WTC11 (cell line): ENCODE measurements around the gene ARL10. TPM values are rescaled to one million over a fixed set of nuclear protein-coding genes. Genes with fewer than 3 reads are reported as not detected.

Experiments
- ATAC-seq: fragments of 200-7000 bp; cut with Tn5 transposase; 2 replicates; pipeline ENCODE4 v1.10.0; 2021; ENCODE audit warnings: mild to moderate bottlenecking, moderate library complexity
- CTCF ChIA-PET: fragments of 300-600 bp; sonication (Branson Sonifier 250); formaldehyde crosslinking; loops from one replicate; lab custom pipeline; 2021; ENCODE audit warnings: antibody characterized with exemption; lab: Charles Lee
- POLR2A ChIA-PET: fragments of 350-600 bp; sonication (Branson Sonifier 250); formaldehyde crosslinking; loops from one replicate; lab custom pipeline; 2021; ENCODE audit warnings: antibody characterized with exemption; lab: Charles Lee
- DNase-seq: peaks from one replicate; pipeline ENCODE4 v3.0.0; 2021; ENCODE audit warnings: low spot score
- H3K27ac Mint-ChIP-seq: 2 replicates; pipeline ENCODE4 v1.8.0; 2021; ENCODE audit warnings: mixed read lengths
- H3K27me3 Mint-ChIP-seq: 2 replicates; pipeline ENCODE4 v1.8.0; 2021; ENCODE audit warnings: low read depth, mild to moderate bottlenecking, moderate library complexity, mixed read lengths
- H3K36me3 Mint-ChIP-seq: 2 replicates; pipeline ENCODE4 v1.8.0; 2021; ENCODE audit warnings: mixed read lengths
- H3K4me1 Mint-ChIP-seq: 2 replicates; pipeline ENCODE4 v1.8.0; 2022; ENCODE audit warnings: mixed read lengths
- H3K4me3 Mint-ChIP-seq: 2 replicates; pipeline ENCODE4 v1.8.0; 2021; ENCODE audit warnings: mild to moderate bottlenecking, moderate library complexity, mixed read lengths
- H3K9me3 Mint-ChIP-seq: 2 replicates; pipeline ENCODE4 v1.8.0; 2021; ENCODE audit warnings: mixed read lengths
- AR ChIP-seq: fragments of 250-450 bp; sonication (Bioruptor Pico); IDR thresholded peaks from 2 replicates; pipeline ENCODE4 v1.9.0; 2021; ENCODE audit warnings: mild to moderate bottlenecking
- CBFB ChIP-seq: sonication (generic); formaldehyde crosslinking; IDR thresholded peaks from 2 replicates; pipeline ENCODE4 v1.8.1; 2022; ENCODE audit warnings: mild to moderate bottlenecking, low read depth, missing genetic modification reagents
- E2F5 ChIP-seq: sonication (generic); formaldehyde crosslinking; IDR thresholded peaks from 2 replicates; pipeline ENCODE4 v1.8.1; 2022; ENCODE audit warnings: mild to moderate bottlenecking, moderate library complexity, missing genetic modification reagents
- ESRRA ChIP-seq: sonication (generic); formaldehyde crosslinking; IDR thresholded peaks from 2 replicates; pipeline ENCODE4 v1.8.1; 2022; ENCODE audit warnings: mild to moderate bottlenecking, missing genetic modification reagents, borderline replicate concordance
- FOXK1 ChIP-seq: sonication (generic); formaldehyde crosslinking; IDR thresholded peaks from 2 replicates; pipeline ENCODE4 v1.8.0; 2022; ENCODE audit warnings: mild to moderate bottlenecking, moderate library complexity, missing genetic modification reagents
- HMGA2 ChIP-seq: fragments of 250-450 bp; sonication (Bioruptor Pico); IDR thresholded peaks from 2 replicates; pipeline ENCODE4 v1.4.0; 2021; ENCODE audit warnings: mild to moderate bottlenecking, moderate library complexity
- NFE2L1 ChIP-seq: sonication (generic); formaldehyde crosslinking; IDR thresholded peaks from 2 replicates; pipeline ENCODE4 v1.8.1; 2023; ENCODE audit warnings: missing genetic modification reagents
- OVOL2 ChIP-seq: fragments of 250-450 bp; sonication (Bioruptor Pico); IDR thresholded peaks from 2 replicates; pipeline ENCODE4 v1.9.0; 2021; ENCODE audit warnings: mild to moderate bottlenecking, borderline replicate concordance
- PRDM15 ChIP-seq: sonication (generic); formaldehyde crosslinking; IDR thresholded peaks from 2 replicates; pipeline ENCODE4 v1.8.0; 2022; ENCODE audit warnings: missing genetic modification reagents
- PRRX2 ChIP-seq: fragments of 250-450 bp; sonication (Bioruptor Pico); IDR thresholded peaks from 2 replicates; pipeline ENCODE4 v1.8.0; 2021; ENCODE audit warnings: mild to moderate bottlenecking
- SMAD4 ChIP-seq: sonication (generic); formaldehyde crosslinking; IDR thresholded peaks from 2 replicates; pipeline ENCODE4 v1.8.0; 2022; ENCODE audit warnings: mild to moderate bottlenecking, missing genetic modification reagents
- TEAD4 ChIP-seq: sonication (generic); formaldehyde crosslinking; IDR thresholded peaks from 2 replicates; pipeline ENCODE4 v1.8.0; 2022; ENCODE audit warnings: mild to moderate bottlenecking, missing genetic modification reagents
- ZNF317 ChIP-seq: sonication (generic); formaldehyde crosslinking; IDR thresholded peaks from 2 replicates; pipeline ENCODE4 v1.8.1; 2023; ENCODE audit warnings: low read depth, mild to moderate bottlenecking, moderate library complexity, missing genetic modification reagents, borderline replicate concordance
- total RNA-seq: library from RNA; stranded (reverse); gene quantifications from 3 replicates; pipeline ENCODE4 v1.2.3, GENCODE V29; 2021
- TF ChIP-seq, protein P1 (sequence below): fragments of 250-450 bp; sonication (Bioruptor Pico); IDR thresholded peaks from 2 replicates; pipeline ENCODE4 v1.9.0; 2021; ENCODE audit warnings: mild to moderate bottlenecking, borderline replicate concordance
- TF ChIP-seq, protein P2 (sequence below): sonication (generic); formaldehyde crosslinking; IDR thresholded peaks from 2 replicates; pipeline ENCODE4 v1.8.1; 2022; ENCODE audit warnings: low read depth, missing genetic modification reagents, borderline replicate concordance
- TF ChIP-seq, protein P3 (sequence below): sonication (generic); formaldehyde crosslinking; IDR thresholded peaks from 2 replicates; pipeline ENCODE4 v1.8.1; 2023; ENCODE audit warnings: mild to moderate bottlenecking, moderate library complexity, missing genetic modification reagents
- TF ChIP-seq, protein P4 (sequence below): sonication (generic); formaldehyde crosslinking; IDR thresholded peaks from 2 replicates; pipeline ENCODE4 v1.8.1; 2023; ENCODE audit warnings: mild to moderate bottlenecking, missing genetic modification reagents, borderline replicate concordance
- TF ChIP-seq, protein P5 (sequence below): fragments of 250-450 bp; sonication (Bioruptor Pico); IDR thresholded peaks from 2 replicates; pipeline ENCODE4 v1.9.0; 2021; ENCODE audit warnings: moderate library complexity, mild to moderate bottlenecking, inconsistent platforms, borderline replicate concordance

The ARL10 gene
- total RNA-seq, 1 experiment from 2014 or later: 6.8 TPM

GRCh38 chr5:176337913-176338312, 27.4 kb upstream of the ARL10 start:
- CTCF ChIA-PET: no interaction called here
- Mint-ChIP-seq H3K27me3 (no peaks in the 10 kb centered on the region), H3K4me1 (no peaks in the 10 kb centered on the region), H3K9me3 (peaks cover 7% of the 10 kb centered on the region; the same call in 1 of the 2 replicates), H3K27ac (no peak overlapping the region), H3K36me3 (peaks cover 21% of the 10 kb centered on the region), H3K4me3 (no peak overlapping the region)
- ATAC-seq (no peak), DNase-seq (no peak)
- POLR2A ChIA-PET: no interaction called here
- TF ChIP-seq E2F5 (no peak), ESRRA (CRISPR knock-in tag) (no peak), NFE2L1 (CRISPR knock-in tag) (no peak), FOXK1 (no peak), SMAD4 (CRISPR knock-in tag) (no peak), PRDM15 (CRISPR knock-in tag) (no peak), ZNF317 (CRISPR knock-in tag) (no peak), HMGA2 (no peak), TEAD4 (CRISPR knock-in tag) (no peak), AR (CRISPR knock-in tag) (no peak), PRRX2 (CRISPR knock-in tag) (no peak), OVOL2 (CRISPR knock-in tag) (no peak), CBFB (CRISPR knock-in tag) (no peak)
- TF ChIP-seq, protein P1, sequence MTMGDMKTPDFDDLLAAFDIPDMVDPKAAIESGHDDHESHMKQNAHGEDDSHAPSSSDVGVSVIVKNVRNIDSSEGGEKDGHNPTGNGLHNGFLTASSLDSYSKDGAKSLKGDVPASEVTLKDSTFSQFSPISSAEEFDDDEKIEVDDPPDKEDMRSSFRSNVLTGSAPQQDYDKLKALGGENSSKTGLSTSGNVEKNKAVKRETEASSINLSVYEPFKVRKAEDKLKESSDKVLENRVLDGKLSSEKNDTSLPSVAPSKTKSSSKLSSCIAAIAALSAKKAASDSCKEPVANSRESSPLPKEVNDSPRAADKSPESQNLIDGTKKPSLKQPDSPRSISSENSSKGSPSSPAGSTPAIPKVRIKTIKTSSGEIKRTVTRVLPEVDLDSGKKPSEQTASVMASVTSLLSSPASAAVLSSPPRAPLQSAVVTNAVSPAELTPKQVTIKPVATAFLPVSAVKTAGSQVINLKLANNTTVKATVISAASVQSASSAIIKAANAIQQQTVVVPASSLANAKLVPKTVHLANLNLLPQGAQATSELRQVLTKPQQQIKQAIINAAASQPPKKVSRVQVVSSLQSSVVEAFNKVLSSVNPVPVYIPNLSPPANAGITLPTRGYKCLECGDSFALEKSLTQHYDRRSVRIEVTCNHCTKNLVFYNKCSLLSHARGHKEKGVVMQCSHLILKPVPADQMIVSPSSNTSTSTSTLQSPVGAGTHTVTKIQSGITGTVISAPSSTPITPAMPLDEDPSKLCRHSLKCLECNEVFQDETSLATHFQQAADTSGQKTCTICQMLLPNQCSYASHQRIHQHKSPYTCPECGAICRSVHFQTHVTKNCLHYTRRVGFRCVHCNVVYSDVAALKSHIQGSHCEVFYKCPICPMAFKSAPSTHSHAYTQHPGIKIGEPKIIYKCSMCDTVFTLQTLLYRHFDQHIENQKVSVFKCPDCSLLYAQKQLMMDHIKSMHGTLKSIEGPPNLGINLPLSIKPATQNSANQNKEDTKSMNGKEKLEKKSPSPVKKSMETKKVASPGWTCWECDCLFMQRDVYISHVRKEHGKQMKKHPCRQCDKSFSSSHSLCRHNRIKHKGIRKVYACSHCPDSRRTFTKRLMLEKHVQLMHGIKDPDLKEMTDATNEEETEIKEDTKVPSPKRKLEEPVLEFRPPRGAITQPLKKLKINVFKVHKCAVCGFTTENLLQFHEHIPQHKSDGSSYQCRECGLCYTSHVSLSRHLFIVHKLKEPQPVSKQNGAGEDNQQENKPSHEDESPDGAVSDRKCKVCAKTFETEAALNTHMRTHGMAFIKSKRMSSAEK: no peak
- TF ChIP-seq, protein P2, sequence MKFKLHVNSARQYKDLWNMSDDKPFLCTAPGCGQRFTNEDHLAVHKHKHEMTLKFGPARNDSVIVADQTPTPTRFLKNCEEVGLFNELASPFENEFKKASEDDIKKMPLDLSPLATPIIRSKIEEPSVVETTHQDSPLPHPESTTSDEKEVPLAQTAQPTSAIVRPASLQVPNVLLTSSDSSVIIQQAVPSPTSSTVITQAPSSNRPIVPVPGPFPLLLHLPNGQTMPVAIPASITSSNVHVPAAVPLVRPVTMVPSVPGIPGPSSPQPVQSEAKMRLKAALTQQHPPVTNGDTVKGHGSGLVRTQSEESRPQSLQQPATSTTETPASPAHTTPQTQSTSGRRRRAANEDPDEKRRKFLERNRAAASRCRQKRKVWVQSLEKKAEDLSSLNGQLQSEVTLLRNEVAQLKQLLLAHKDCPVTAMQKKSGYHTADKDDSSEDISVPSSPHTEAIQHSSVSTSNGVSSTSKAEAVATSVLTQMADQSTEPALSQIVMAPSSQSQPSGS (CRISPR knock-in tag): no peak
- TF ChIP-seq, protein P3, sequence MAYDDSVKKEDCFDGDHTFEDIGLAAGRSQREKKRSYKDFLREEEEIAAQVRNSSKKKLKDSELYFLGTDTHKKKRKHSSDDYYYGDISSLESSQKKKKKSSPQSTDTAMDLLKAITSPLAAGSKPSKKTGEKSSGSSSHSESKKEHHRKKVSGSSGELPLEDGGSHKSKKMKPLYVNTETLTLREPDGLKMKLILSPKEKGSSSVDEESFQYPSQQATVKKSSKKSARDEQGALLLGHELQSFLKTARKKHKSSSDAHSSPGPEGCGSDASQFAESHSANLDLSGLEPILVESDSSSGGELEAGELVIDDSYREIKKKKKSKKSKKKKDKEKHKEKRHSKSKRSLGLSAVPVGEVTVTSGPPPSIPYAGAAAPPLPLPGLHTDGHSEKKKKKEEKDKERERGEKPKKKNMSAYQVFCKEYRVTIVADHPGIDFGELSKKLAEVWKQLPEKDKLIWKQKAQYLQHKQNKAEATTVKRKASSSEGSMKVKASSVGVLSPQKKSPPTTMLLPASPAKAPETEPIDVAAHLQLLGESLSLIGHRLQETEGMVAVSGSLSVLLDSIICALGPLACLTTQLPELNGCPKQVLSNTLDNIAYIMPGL: no peak
- TF ChIP-seq, protein P4, sequence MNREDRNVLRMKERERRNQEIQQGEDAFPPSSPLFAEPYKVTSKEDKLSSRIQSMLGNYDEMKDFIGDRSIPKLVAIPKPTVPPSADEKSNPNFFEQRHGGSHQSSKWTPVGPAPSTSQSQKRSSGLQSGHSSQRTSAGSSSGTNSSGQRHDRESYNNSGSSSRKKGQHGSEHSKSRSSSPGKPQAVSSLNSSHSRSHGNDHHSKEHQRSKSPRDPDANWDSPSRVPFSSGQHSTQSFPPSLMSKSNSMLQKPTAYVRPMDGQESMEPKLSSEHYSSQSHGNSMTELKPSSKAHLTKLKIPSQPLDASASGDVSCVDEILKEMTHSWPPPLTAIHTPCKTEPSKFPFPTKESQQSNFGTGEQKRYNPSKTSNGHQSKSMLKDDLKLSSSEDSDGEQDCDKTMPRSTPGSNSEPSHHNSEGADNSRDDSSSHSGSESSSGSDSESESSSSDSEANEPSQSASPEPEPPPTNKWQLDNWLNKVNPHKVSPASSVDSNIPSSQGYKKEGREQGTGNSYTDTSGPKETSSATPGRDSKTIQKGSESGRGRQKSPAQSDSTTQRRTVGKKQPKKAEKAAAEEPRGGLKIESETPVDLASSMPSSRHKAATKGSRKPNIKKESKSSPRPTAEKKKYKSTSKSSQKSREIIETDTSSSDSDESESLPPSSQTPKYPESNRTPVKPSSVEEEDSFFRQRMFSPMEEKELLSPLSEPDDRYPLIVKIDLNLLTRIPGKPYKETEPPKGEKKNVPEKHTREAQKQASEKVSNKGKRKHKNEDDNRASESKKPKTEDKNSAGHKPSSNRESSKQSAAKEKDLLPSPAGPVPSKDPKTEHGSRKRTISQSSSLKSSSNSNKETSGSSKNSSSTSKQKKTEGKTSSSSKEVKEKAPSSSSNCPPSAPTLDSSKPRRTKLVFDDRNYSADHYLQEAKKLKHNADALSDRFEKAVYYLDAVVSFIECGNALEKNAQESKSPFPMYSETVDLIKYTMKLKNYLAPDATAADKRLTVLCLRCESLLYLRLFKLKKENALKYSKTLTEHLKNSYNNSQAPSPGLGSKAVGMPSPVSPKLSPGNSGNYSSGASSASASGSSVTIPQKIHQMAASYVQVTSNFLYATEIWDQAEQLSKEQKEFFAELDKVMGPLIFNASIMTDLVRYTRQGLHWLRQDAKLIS (CRISPR knock-in tag): no peak
- TF ChIP-seq, protein P5, sequence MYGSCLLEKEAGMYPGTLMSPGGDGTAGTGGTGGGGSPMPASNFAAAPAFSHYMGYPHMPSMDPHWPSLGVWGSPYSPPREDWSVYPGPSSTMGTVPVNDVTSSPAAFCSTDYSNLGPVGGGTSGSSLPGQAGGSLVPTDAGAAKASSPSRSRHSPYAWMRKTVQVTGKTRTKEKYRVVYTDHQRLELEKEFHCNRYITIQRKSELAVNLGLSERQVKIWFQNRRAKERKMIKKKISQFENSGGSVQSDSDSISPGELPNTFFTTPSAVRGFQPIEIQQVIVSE (CRISPR knock-in tag): no peak
